NT2/D1 (cell line): ENCODE measurements around the gene PLA2G12B.
"Not testable (repeated sequence)": the region's sequence is repeated elsewhere in the genome, so short reads cannot be mapped to it uniquely, and the experiment has no call there.

Experiments
- DNase-seq: peaks from one replicate; pipeline ENCODE4 v3.0.0-alpha.2; 2011; ENCODE audit warnings: low read depth, low spot score
- H3K27me3 ChIP-seq: 2 replicates; pipeline ENCODE4 v1.6.0; 2011; ENCODE audit warnings: mild to moderate bottlenecking; ENCODE audit not compliant: insufficient read length, insufficient read depth
- H3K36me3 ChIP-seq: 2 replicates; pipeline ENCODE4 v1.6.1; 2011; ENCODE audit warnings: mild to moderate bottlenecking, low read length, mixed read lengths; ENCODE audit not compliant: insufficient read depth, insufficient read length
- H3K4me1 ChIP-seq: 2 replicates; pipeline ENCODE4 v1.5.1; 2011; ENCODE audit not compliant: insufficient read depth, insufficient read length
- H3K4me3 ChIP-seq: 2 replicates; pipeline ENCODE4 v1.5.1; 2011; ENCODE audit warnings: low read depth; ENCODE audit not compliant: insufficient read length
- H3K9ac ChIP-seq: 2 replicates; pipeline ENCODE4 v1.6.0; 2011; ENCODE audit warnings: low read depth; ENCODE audit not compliant: insufficient read length
- H3K9me3 ChIP-seq: 2 replicates; pipeline ENCODE4 v1.5.1; 2011; ENCODE audit warnings: mild to moderate bottlenecking, low read length; ENCODE audit not compliant: insufficient read depth
- SUZ12 ChIP-seq: IDR thresholded peaks from 2 replicates; pipeline ENCODE4 v1.6.1; 2011; ENCODE audit not compliant: insufficient read length, insufficient read depth; ENCODE audit errors: extremely low read depth
- YY1 ChIP-seq: IDR thresholded peaks from 2 replicates; pipeline ENCODE4 v1.6.1; 2011; ENCODE audit not compliant: insufficient read length, insufficient read depth
- ZNF274 ChIP-seq: IDR thresholded peaks from 2 replicates; pipeline ENCODE4 v1.6.1; 2011; ENCODE audit warnings: mild to moderate bottlenecking, low read depth, low read length

PLA2G12B gene

GRCh38 chr10:72904806-72905205, 49.8 kb downstream of the PLA2G12B start:
- DNase-seq: no peak
- TF ChIP-seq ZNF274: no peak
- no peak for TF ChIP-seq SUZ12
- no peak for TF ChIP-seq YY1

GRCh38 chr10:72903941-72904446, 50.6 kb downstream of the PLA2G12B start:
- H3K4me1 ChIP-seq, H3K36me3 ChIP-seq, H3K27me3 ChIP-seq, H3K9me3 ChIP-seq, H3K4me3 ChIP-seq, DNase-seq, H3K9ac ChIP-seq: not testable (repeated sequence)

More at GRCh38 chr10:72904806-72905205, 49.8 kb downstream of the PLA2G12B start:
- Histone ChIP-seq H3K36me3 (no peaks in the 10 kb centered on the region), H3K9ac (no peak overlapping the region), H3K9me3 (no peaks in the 10 kb centered on the region), H3K4me3 (no peak overlapping the region), H3K4me1 (no peaks in the 10 kb centered on the region), H3K27me3 (no peaks in the 10 kb centered on the region)

- Histone ChIP-seq H3K27me3 (no peaks in the 10 kb centered on the region), H3K4me3 (no peak overlapping the region), H3K4me1 (no peaks in the 10 kb centered on the region), H3K9ac (no peak overlapping the region), H3K9me3 (no peaks in the 10 kb centered on the region), H3K36me3 (no peaks in the 10 kb centered on the region)
- no peak for DNase-seq
- TF ChIP-seq ZNF274 (no peak), SUZ12 (no peak), YY1 (no peak)
Observed at GRCh38 chr10:72899545-72899944, 55.1 kb downstream of the PLA2G12B start.

- Histone ChIP-seq H3K4me1 (no peaks in the 10 kb centered on the region), H3K9me3 (no peaks in the 10 kb centered on the region), H3K4me3 (no peak overlapping the region), H3K27me3 (no peaks in the 10 kb centered on the region), H3K9ac (no peak overlapping the region), H3K36me3 (no peaks in the 10 kb centered on the region)
- DNase-seq: no peak
- TF ChIP-seq SUZ12 (no peak), YY1 (no peak), ZNF274 (no peak)
Observed at GRCh38 chr10:72898616-72899015, 56.0 kb downstream of the PLA2G12B start.

GRCh38 chr10:72895236-72895850, 59.3 kb downstream of the PLA2G12B start:
- Histone ChIP-seq H3K9me3 (no peaks in the 10 kb centered on the region), H3K4me1 (no peaks in the 10 kb centered on the region), H3K4me3 (no peak overlapping the region), H3K36me3 (no peaks in the 10 kb centered on the region), H3K9ac (no peak overlapping the region), H3K27me3 (no peaks in the 10 kb centered on the region)
- no peak for DNase-seq
- TF ChIP-seq ZNF274 (no peak), YY1 (no peak), SUZ12 (no peak)

GRCh38 chr10:72893136-72893798, 61.3 kb downstream of the PLA2G12B start, which contains the start of gene OIT3:
Gene OIT3, plus strand, starts transcription at chr10:72893739. Its CDS starts 60 bp downstream, at chr10:72893799.
- no peak within 1 kb of the TSS for H3K4me3 ChIP-seq
- H3K36me3 ChIP-seq: peaks cover 4% of the 10 kb centered on the region
- H3K4me1 ChIP-seq: no peaks in the 10 kb centered on the region
- no peak for DNase-seq
- no peaks in the 10 kb centered on the region for H3K27me3 ChIP-seq
- TF ChIP-seq SUZ12 (no peak), YY1 (no peak), ZNF274 (no peak)
- H3K9me3 ChIP-seq: no peaks in the 10 kb centered on the region
- H3K9ac ChIP-seq: no peak within 1 kb of the TSS

- no peaks in the 10 kb centered on the region for H3K27me3 ChIP-seq
- H3K9me3 ChIP-seq: no peaks in the 10 kb centered on the region
- H3K4me1 ChIP-seq: no peaks in the 10 kb centered on the region
- no peak for TF ChIP-seq ZNF274
- no peak for TF ChIP-seq YY1
- no peak for TF ChIP-seq SUZ12
- H3K4me3 ChIP-seq: no peak overlapping the region
- no peak overlapping the region for H3K9ac ChIP-seq
- H3K36me3 ChIP-seq: peaks cover 18% of the 10 kb centered on the region
- DNase-seq: no peak
Observed at GRCh38 chr10:72890086-72890485, 64.5 kb downstream of the PLA2G12B start.
